HEK293 (cell line): ENCODE results near the gene BCL2A1.

Experiments used
- CTCF ChIA-PET: fragments of 350-600 bp; formaldehyde crosslinking; extraction: SDS; loops from one replicate; lab custom pipeline; 2021; ENCODE audit warnings: antibody characterized with exemption; lab: Yijun Ruan, JAX
- POLR2A ChIA-PET: fragments of 300-600 bp; formaldehyde crosslinking; extraction: SDS; loops from one replicate; lab custom pipeline; 2020; ENCODE audit warnings: antibody characterized with exemption, inconsistent platforms; lab: Yijun Ruan, JAX
- H3K27ac ChIP-seq: fragments of 200-500 bp; sonication (Bioruptor generic); 2 replicates; pipeline ENCODE4 v1.5.1; 2014; ENCODE audit warnings: low read depth, low read length, control low read depth, inconsistent platforms; ENCODE audit errors: extremely low read depth
- H3K36me3 ChIP-seq, 2 experiments: fragments of 200-500 bp in 1 of 2; sonication (Bioruptor generic) in 1 of 2; 1 replicate in 1 of 2; 2 replicates in 1 of 2; pipeline ENCODE4 v1.5.1; 2014 to 2017; ENCODE audit warnings: inconsistent platforms in 2 of 2, low read length in 2 of 2; ENCODE audit not compliant: control insufficient read depth in 2 of 2, insufficient read depth in 1 of 2
- H3K4me1 ChIP-seq: fragments of 200-500 bp; sonication (Bioruptor generic); 2 replicates; pipeline ENCODE4 v1.5.1; 2014; ENCODE audit warnings: mild to moderate bottlenecking, low read length, inconsistent platforms; ENCODE audit not compliant: control insufficient read depth, insufficient read depth
- H3K4me3 ChIP-seq: 2 replicates; pipeline ENCODE4 v1.5.1; 2011; ENCODE audit warnings: low read depth, mild to moderate bottlenecking, control low read depth, low read length, moderate library complexity
- H3K9me3 ChIP-seq: fragments of 200-500 bp; sonication (Bioruptor generic); 2 replicates; pipeline ENCODE4 v1.5.1; 2014; ENCODE audit warnings: low read depth, low read length, inconsistent platforms; ENCODE audit not compliant: control insufficient read depth, insufficient read depth
- BCL11A ChIP-seq: fragments of 450-650 bp; formaldehyde crosslinking; IDR thresholded peaks from 2 replicates; pipeline ENCODE4 v1.5.1; 2016; ENCODE audit warnings: low read depth, missing biosample characterization, missing genetic modification characterization
- BCL11B ChIP-seq: fragments of 450-650 bp; formaldehyde crosslinking; IDR thresholded peaks from 2 replicates; pipeline ENCODE4 v1.5.1; 2016; ENCODE audit warnings: low read depth, missing biosample characterization, missing genetic modification characterization
- FEZF1 ChIP-seq: fragments of 450-650 bp; formaldehyde crosslinking; IDR thresholded peaks from 2 replicates; pipeline ENCODE4 v1.5.1; 2016; ENCODE audit warnings: missing biosample characterization, missing genetic modification characterization
- GLIS1 ChIP-seq: fragments of 450-650 bp; formaldehyde crosslinking; IDR thresholded peaks from 2 replicates; pipeline ENCODE4 v1.5.1; 2016; ENCODE audit warnings: missing biosample characterization, missing genetic modification characterization
- HOXA7 ChIP-seq: sonication (generic); formaldehyde crosslinking; IDR thresholded peaks from 2 replicates; pipeline ENCODE4 v1.8.1; 2022; ENCODE audit warnings: missing genetic modification reagents, borderline replicate concordance
- KLF8 ChIP-seq: fragments of 450-650 bp; formaldehyde crosslinking; IDR thresholded peaks from 2 replicates; pipeline ENCODE4 v1.5.1; 2016; ENCODE audit warnings: missing biosample characterization, missing genetic modification characterization
- KLF9 ChIP-seq: fragments of 450-650 bp; formaldehyde crosslinking; IDR thresholded peaks from 2 replicates; pipeline ENCODE4 v1.5.1; 2016; ENCODE audit warnings: missing biosample characterization, missing genetic modification characterization, low read depth
- ZNF174 ChIP-seq: fragments of 450-650 bp; formaldehyde crosslinking; IDR thresholded peaks from 2 replicates; pipeline ENCODE4 v1.5.0; 2017; ENCODE audit warnings: missing biosample characterization, mild to moderate bottlenecking, missing genetic modification characterization
- ZNF341 ChIP-seq: fragments of 450-650 bp; formaldehyde crosslinking; IDR thresholded peaks from 2 replicates; pipeline ENCODE4; 2016; ENCODE audit warnings: low read depth, missing biosample characterization, missing genetic modification characterization
- ZNF350 ChIP-seq: fragments of 450-650 bp; formaldehyde crosslinking; IDR thresholded peaks from 2 replicates; pipeline ENCODE4 v1.5.0; 2017; ENCODE audit warnings: missing biosample characterization, mild to moderate bottlenecking, missing genetic modification characterization
- ZNF558 ChIP-seq: fragments of 450-650 bp; formaldehyde crosslinking; IDR thresholded peaks from 2 replicates; pipeline ENCODE4 v1.5.1; 2016; ENCODE audit warnings: missing biosample characterization, missing genetic modification characterization
- ZNF670 ChIP-seq: fragments of 450-650 bp; formaldehyde crosslinking; IDR thresholded peaks from 2 replicates; pipeline ENCODE4 v1.5.1; 2016; ENCODE audit warnings: missing biosample characterization, missing genetic modification characterization, low read depth
- ZNF791 ChIP-seq: fragments of 450-650 bp; formaldehyde crosslinking; IDR thresholded peaks from 2 replicates; pipeline ENCODE4 v1.5.1; 2016; ENCODE audit warnings: missing biosample characterization, missing genetic modification characterization
- ZSCAN30 ChIP-seq: fragments of 450-650 bp; IDR thresholded peaks from 2 replicates; pipeline ENCODE4 v1.5.1; 2018; ENCODE audit warnings: missing biosample characterization, mild to moderate bottlenecking, missing genetic modification characterization, moderate library complexity
- TF ChIP-seq, protein P1 (sequence below): fragments of 450-650 bp; formaldehyde crosslinking; IDR thresholded peaks from 2 replicates; pipeline ENCODE4; 2016; ENCODE audit warnings: missing biosample characterization, missing genetic modification characterization
- TF ChIP-seq, protein P2 (sequence below): fragments of 450-650 bp; IDR thresholded peaks from 2 replicates; pipeline ENCODE4 v1.5.1; 2018; ENCODE audit warnings: missing biosample characterization, missing genetic modification characterization
- TF ChIP-seq, protein P3 (sequence below): sonication (generic); formaldehyde crosslinking; IDR thresholded peaks from 2 replicates; pipeline ENCODE4 v1.8.1; 2022; ENCODE audit warnings: mild to moderate bottlenecking, moderate library complexity, missing genetic modification reagents
- TF ChIP-seq, protein P4 (sequence below): fragments of 450-650 bp; formaldehyde crosslinking; IDR thresholded peaks from 2 replicates; pipeline ENCODE4 v1.5.1; 2017; ENCODE audit warnings: missing biosample characterization, mild to moderate bottlenecking, missing genetic modification characterization, moderate library complexity
- TF ChIP-seq, protein P5 (sequence below): fragments of 450-650 bp; formaldehyde crosslinking; conservative IDR thresholded peaks from 2 replicates; pipeline ENCODE4 v1.5.1; 2016; ENCODE audit warnings: low read depth, missing biosample characterization, missing genetic modification characterization
- TF ChIP-seq, protein P6 (sequence below): fragments of 450-650 bp; formaldehyde crosslinking; IDR thresholded peaks from 2 replicates; pipeline ENCODE4 v1.5.1; 2016; ENCODE audit warnings: missing biosample characterization, missing genetic modification characterization

Gene BCL2A1

DNA sequence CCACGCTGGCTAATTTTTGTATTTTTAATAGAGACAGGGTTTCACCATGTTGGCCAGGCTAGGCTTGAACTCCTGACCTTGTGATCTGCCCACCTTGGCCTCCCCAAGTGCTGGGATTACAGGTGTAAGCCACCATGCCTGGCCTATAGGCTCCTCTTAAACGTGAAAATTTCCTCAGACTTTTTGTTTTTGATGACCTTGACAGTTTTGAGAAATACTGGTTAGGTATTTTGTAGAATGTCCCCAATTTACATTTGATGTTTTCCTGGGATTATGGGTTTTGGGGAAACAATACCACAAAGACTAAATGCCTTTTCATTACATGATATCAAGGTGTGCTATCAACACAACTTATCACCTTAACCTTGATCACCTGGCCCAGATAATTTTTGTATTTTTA, 20.7 kb downstream of the BCL2A1 start (continued):
- no peak for TF ChIP-seq KLF9 (tag by site-specific recombination)
- TF ChIP-seq FEZF1 = no peak
- no peak for TF ChIP-seq KLF8
- TF ChIP-seq, protein P1, sequence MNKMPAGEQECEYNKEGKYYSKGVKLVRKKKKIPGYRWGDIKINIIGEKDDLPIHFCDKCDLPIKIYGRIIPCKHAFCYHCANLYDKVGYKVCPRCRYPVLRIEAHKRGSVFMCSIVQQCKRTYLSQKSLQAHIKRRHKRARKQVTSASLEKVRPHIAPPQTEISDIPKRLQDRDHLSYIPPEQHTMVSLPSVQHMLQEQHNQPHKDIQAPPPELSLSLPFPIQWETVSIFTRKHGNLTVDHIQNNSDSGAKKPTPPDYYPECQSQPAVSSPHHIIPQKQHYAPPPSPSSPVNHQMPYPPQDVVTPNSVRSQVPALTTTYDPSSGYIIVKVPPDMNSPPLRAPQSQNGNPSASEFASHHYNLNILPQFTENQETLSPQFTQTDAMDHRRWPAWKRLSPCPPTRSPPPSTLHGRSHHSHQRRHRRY (tag by site-specific recombination) = no peak
- TF ChIP-seq, protein P2, sequence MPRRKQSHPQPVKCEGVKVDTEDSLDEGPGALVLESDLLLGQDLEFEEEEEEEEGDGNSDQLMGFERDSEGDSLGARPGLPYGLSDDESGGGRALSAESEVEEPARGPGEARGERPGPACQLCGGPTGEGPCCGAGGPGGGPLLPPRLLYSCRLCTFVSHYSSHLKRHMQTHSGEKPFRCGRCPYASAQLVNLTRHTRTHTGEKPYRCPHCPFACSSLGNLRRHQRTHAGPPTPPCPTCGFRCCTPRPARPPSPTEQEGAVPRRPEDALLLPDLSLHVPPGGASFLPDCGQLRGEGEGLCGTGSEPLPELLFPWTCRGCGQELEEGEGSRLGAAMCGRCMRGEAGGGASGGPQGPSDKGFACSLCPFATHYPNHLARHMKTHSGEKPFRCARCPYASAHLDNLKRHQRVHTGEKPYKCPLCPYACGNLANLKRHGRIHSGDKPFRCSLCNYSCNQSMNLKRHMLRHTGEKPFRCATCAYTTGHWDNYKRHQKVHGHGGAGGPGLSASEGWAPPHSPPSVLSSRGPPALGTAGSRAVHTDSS (tag by site-specific recombination) = no peak
- TF ChIP-seq, protein P3, sequence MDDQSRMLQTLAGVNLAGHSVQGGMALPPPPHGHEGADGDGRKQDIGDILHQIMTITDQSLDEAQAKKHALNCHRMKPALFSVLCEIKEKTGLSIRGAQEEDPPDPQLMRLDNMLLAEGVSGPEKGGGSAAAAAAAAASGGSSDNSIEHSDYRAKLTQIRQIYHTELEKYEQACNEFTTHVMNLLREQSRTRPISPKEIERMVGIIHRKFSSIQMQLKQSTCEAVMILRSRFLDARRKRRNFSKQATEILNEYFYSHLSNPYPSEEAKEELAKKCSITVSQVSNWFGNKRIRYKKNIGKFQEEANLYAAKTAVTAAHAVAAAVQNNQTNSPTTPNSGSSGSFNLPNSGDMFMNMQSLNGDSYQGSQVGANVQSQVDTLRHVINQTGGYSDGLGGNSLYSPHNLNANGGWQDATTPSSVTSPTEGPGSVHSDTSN (CRISPR knock-in tag) = no peak
- no peak for TF ChIP-seq ZNF341 (tag by site-specific recombination)
- TF ChIP-seq, protein P4, sequence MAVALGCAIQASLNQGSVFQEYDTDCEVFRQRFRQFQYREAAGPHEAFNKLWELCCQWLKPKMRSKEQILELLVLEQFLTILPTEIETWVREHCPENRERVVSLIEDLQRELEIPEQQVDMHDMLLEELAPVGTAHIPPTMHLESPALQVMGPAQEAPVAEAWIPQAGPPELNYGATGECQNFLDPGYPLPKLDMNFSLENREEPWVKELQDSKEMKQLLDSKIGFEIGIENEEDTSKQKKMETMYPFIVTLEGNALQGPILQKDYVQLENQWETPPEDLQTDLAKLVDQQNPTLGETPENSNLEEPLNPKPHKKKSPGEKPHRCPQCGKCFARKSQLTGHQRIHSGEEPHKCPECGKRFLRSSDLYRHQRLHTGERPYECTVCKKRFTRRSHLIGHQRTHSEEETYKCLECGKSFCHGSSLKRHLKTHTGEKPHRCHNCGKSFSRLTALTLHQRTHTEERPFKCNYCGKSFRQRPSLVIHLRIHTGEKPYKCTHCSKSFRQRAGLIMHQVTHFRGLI (tag by site-specific recombination) = no peak
- no peak for TF ChIP-seq ZNF350 (tag by site-specific recombination)
- TF ChIP-seq ZNF791 (tag by site-specific recombination) = no peak
- TF ChIP-seq HOXA7 (CRISPR knock-in tag) = no peak
- TF ChIP-seq ZSCAN30 = no peak
- no peak for TF ChIP-seq BCL11A (tag by site-specific recombination)

DNA sequence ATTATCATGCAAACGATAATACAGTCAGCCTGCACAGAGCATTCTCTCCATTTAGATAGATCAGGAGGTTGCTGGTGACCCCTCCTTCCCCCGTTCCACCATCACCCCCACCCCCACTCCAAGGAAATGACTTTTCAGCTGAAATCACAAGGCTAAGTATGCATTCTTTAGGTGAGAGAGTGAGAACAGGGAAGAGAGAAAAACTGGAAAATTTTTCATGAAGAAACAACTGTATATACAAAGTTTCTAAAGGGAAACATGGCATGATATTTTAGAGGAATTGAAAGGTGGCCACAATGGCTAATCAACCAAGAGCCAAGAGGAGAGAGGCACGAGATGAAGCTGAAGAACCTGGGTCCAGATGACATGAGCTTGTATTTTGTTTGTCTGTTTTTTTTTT, 22.2 kb downstream of the BCL2A1 start:
- H3K4me3 ChIP-seq = no peak overlapping the region
- ChIA-PET POLR2A (interaction anchor here (0.6 to 1.3 kb wide), 2 partner anchors 25 to 45 kb away, joined by 3 to 5 read pairs; no protein-coding TSS in a partner anchor), CTCF (interaction anchor here (0.7 kb wide), 2 partner anchors 95 to 140 kb away, joined by 3 to 4 read pairs; no protein-coding TSS in a partner anchor)
- H3K36me3 ChIP-seq = no peaks in the 10 kb centered on the region
- H3K9me3 ChIP-seq = no peaks in the 10 kb centered on the region
- no peak for TF ChIP-seq GLIS1 (tag by site-specific recombination)
- no peak for TF ChIP-seq BCL11B (tag by site-specific recombination)
- TF ChIP-seq, protein P5, sequence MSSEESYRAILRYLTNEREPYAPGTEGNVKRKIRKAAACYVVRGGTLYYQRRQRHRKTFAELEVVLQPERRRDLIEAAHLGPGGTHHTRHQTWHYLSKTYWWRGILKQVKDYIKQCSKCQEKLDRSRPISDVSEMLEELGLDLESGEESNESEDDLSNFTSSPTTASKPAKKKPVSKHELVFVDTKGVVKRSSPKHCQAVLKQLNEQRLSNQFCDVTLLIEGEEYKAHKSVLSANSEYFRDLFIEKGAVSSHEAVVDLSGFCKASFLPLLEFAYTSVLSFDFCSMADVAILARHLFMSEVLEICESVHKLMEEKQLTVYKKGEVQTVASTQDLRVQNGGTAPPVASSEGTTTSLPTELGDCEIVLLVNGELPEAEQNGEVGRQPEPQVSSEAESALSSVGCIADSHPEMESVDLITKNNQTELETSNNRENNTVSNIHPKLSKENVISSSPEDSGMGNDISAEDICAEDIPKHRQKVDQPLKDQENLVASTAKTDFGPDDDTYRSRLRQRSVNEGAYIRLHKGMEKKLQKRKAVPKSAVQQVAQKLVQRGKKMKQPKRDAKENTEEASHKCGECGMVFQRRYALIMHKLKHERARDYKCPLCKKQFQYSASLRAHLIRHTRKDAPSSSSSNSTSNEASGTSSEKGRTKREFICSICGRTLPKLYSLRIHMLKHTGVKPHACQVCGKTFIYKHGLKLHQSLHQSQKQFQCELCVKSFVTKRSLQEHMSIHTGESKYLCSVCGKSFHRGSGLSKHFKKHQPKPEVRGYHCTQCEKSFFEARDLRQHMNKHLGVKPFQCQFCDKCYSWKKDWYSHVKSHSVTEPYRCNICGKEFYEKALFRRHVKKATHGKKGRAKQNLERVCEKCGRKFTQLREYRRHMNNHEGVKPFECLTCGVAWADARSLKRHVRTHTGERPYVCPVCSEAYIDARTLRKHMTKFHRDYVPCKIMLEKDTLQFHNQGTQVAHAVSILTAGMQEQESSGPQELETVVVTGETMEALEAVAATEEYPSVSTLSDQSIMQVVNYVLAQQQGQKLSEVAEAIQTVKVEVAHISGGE (tag by site-specific recombination) = no peak
- TF ChIP-seq ZNF558 (tag by site-specific recombination) = no peak
- no peak for TF ChIP-seq ZNF174 (tag by site-specific recombination)
- TF ChIP-seq, protein P6, sequence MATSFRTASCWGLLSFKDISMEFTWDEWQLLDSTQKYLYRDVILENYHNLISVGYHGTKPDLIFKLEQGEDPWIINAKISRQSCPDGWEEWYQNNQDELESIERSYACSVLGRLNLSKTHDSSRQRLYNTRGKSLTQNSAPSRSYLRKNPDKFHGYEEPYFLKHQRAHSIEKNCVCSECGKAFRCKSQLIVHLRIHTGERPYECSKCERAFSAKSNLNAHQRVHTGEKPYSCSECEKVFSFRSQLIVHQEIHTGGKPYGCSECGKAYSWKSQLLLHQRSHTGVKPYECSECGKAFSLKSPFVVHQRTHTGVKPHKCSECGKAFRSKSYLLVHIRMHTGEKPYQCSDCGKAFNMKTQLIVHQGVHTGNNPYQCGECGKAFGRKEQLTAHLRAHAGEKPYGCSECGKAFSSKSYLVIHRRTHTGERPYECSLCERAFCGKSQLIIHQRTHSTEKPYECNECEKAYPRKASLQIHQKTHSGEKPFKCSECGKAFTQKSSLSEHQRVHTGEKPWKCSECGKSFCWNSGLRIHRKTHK (tag by site-specific recombination) = no peak
- no peak for TF ChIP-seq ZNF670 (tag by site-specific recombination)
- no peak overlapping the region for H3K27ac ChIP-seq
- no peaks in the 10 kb centered on the region for H3K4me1 ChIP-seq
